GM18498 (cell line): ENCODE data around the gene ICE1.
"Not testable (repeated sequence)": the region's sequence is repeated elsewhere in the genome, so short reads cannot be mapped to it uniquely, and the experiment has no call there.

Experiments
- ATAC-seq: cut with Tn5 transposase; IDR thresholded peaks from one replicate; pipeline ENCODE4 v1.9.1; 2021; ENCODE audit warnings: mild to moderate bottlenecking, moderate library complexity; ENCODE audit not compliant: unreplicated experiment

ICE1 gene

GRCh38 chr5:5483880-5484598, 61.6 kb downstream of the ICE1 start:
- no peak for ATAC-seq

DNA sequence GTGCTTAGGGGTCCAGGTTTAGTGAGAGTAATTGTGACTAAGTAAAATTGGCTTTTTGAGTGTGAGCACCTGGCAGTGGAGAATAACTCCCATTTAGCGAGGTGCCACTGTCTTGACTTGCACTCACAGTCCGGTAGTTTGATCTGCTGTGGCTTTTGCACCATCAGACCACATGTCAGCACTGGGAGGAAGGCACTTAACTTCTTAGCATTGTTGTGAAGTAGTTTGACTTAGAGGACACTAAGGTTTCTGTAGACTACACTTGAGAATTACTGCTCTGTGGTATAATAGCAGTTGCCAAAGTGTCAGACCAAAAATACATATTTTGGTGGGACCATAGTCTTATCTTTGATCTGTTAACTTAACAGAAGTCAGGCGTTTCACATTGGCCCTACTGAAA, 63.6 kb downstream of the ICE1 start:
- no peak for ATAC-seq

- no peak for ATAC-seq
These were observed 65.3 kb downstream of the ICE1 start for GRCh38 chr5:5487585-5488360.

- ATAC-seq: no peak
These were observed 68.4 kb downstream of the ICE1 start for GRCh38 chr5:5490774-5491347.

- no peak for ATAC-seq
These were observed 69.8 kb downstream of the ICE1 start for GRCh38 chr5:5492087-5492933.

- ATAC-seq: not testable (repeated sequence)
These were observed 70.4 kb downstream of the ICE1 start for GRCh38 chr5:5492934-5493271.

- ATAC-seq: peak; percentile 81
These were observed 72.3 kb downstream of the ICE1 start for GRCh38 chr5:5494489-5495402.

- ATAC-seq: peak; percentile 62
These were observed 74.8 kb downstream of the ICE1 start for GRCh38 chr5:5497152-5497788.

DNA sequence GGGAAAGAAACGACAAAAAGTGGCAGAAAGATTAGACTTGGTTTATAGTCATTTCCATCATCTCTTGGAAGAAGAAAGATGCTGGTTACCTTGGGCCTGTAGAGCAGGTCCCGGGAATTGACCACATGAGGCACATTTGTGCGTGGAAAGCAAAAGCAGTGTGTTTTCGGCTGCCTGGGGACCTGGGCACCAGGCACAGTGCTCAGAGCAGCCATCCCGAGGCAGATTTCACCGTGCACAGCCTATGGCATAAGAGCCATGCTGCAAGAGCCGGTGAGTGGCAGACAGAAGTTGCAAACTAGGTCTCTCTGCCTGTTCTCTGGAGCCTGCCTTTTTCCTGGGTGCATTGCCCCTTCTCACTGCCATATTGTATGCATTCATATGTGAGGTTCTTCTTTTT, 77.0 kb downstream of the ICE1 start:
- no peak for ATAC-seq

DNA sequence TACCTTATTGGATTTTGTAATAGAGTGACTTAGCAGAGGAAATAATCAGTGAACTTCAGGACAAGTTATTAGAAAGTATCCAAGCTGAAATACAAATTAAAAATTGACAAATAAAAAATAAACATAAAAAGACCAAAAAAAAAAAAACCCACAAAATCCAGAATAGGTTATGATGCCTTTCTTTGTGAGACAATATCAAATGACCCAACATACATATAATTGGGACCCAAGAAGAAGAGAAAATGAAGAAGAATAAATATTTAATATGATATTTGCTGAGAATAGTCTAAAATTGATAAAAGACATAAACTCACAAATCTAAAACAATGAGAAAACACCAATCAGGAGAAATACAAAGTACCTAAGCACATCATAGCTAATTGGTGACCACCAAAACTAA, 81.8 kb downstream of the ICE1 start:
- ATAC-seq: no peak

DNA sequence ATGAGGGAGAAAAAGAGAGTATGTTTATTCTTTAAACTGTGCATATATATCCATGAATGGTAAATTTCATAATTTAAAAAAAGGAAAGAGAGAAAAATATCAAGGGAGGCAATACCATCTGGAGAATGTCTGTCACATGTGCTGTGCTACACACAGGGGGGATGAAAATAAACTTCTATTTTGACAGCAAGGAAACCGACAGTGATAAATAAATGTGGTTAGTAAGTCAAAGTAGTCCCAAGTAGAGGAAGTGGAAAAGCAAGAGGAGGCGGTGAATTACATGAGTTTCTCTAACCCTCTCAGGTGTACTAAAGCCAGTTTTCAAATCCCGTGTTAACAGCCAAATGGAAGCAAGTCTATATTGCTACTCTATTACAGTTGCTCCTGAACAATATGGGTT, 83.3 kb downstream of the ICE1 start:
- peak; percentile 39 for ATAC-seq

- ATAC-seq: no peak
These were observed 85.9 kb downstream of the ICE1 start for GRCh38 chr5:5508391-5508790.

- ATAC-seq: no peak
These were observed 89.5 kb downstream of the ICE1 start for GRCh38 chr5:5511904-5512416.

- ATAC-seq: no peak
These were observed 90.1 kb downstream of the ICE1 start for GRCh38 chr5:5512543-5512942.

- not testable (repeated sequence) for ATAC-seq
These were observed 98.1 kb downstream of the ICE1 start for GRCh38 chr5:5520622-5521021.

- ATAC-seq: no peak
These were observed 98.6 kb downstream of the ICE1 start for GRCh38 chr5:5521029-5521428.

DNA sequence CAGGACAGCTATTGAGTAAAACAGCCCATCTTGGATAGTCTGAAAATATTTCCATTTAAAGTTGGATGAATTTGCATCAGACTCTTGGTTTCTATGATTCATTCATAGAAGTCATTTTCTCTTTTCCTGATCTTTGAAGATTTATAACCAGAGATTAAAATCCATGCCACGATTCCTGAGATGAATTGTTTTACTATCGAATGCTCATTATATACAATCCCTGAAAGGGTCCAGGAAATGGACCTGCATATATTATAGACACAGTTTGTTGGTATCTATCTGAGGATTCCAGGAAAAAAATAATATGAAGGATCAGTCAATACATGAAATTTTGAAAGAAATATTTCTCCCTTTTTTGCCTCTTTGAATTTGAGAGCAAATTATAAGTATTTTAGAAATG, 99.0 kb downstream of the ICE1 start:
- no peak for ATAC-seq

DNA sequence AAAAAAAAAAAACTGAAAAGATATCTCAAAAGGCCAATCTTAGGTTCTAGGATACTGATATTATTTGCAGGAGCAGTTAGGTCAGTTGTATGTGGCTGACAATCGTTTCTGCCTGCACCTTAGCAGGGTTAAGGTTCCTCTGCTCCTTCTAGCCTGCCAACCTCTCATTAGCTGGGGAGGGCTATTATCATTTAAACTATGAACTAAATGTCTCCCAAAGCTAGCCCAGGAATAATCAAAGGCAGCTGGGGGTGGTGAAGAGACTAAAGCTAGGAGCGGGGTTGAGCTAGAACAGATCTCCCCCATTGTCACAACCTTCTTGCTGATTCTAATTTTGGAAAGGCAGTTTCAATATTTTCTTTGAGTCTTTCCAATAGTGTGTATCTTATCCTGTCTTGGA, 99.9 kb downstream of the ICE1 start:
- no peak for ATAC-seq

DNA sequence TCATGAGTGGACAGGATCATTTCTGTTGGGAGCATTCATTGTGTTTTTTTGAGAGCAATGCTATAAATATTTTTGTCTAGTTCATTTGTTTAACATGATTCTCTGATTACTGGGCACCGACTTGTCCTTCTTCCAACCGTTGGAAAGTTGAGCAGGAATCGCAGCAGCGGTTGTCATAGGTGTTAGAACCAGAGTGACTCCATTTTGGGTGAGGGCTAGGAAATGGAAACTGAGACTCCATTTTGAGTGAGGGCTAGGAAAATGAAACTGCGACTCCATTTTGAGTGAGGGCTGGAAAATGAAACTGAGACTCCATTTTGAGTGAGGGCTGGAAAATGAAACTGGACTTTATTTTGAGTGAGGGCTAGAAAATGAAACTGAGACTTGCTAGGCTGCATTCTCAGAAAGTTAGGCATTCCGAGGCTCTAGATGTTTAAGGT, 100.6 kb downstream of the ICE1 start:
- peak; percentile 91 for ATAC-seq
